ENCODE measurements around the gene KDM7A.

KDM7A gene, protein sequence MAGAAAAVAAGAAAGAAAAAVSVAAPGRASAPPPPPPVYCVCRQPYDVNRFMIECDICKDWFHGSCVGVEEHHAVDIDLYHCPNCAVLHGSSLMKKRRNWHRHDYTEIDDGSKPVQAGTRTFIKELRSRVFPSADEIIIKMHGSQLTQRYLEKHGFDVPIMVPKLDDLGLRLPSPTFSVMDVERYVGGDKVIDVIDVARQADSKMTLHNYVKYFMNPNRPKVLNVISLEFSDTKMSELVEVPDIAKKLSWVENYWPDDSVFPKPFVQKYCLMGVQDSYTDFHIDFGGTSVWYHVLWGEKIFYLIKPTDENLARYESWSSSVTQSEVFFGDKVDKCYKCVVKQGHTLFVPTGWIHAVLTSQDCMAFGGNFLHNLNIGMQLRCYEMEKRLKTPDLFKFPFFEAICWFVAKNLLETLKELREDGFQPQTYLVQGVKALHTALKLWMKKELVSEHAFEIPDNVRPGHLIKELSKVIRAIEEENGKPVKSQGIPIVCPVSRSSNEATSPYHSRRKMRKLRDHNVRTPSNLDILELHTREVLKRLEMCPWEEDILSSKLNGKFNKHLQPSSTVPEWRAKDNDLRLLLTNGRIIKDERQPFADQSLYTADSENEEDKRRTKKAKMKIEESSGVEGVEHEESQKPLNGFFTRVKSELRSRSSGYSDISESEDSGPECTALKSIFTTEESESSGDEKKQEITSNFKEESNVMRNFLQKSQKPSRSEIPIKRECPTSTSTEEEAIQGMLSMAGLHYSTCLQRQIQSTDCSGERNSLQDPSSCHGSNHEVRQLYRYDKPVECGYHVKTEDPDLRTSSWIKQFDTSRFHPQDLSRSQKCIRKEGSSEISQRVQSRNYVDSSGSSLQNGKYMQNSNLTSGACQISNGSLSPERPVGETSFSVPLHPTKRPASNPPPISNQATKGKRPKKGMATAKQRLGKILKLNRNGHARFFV

DNA sequence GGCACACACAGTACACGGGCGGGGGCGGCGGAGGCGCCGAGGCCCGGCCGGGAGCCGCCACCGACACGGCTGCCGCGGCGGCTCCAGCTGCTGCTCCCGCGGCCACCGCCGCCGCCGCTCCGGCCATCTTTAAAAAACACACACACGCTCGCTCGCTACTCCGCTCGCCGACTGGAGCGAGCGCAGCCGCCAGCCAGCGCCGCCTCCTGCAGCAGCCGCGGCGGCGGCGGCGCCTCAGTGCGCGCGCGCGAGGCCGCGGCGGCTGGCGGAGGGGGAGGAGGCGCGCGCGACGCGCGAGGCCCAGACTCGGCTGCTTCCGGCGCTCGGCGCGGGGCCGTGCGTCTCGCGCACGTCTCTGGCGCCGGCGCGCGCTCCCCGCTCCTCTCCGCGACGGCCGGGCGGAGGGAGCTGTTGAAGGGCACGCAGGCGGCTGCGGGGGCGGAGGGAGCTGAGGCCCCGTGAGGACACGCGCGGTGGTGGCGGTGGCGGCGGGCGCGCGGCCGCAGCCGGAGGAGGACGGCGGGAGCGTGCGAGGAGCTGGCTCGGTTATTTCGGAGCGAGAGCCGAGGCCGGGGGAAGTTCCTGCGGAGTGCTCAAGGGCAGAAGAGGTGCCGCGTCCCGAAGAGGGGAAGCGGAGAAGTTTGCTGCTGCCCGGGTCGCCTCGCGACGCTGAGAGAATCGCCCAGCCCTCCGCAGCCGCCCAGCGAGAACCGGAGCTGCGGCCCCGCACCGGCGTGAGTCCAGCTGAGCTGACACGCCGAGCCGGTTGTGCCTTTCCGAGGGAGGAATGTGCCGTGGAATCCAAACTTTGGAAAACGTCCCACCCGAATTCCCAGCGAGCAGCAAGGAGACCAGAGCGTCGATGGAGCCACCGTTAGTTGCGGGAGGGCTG is at the start of gene KDM7A:
TSS of gene KDM7A (minus strand) at position 173 of the 892 bp plus-strand sequence. CDS start at position 127, 46 bp downstream.
- DNase-seq (ENCODE audit: low spot score), result peak; percentile 93

GRCh38 chr7:140225562-140226249 is 48.9 kb upstream of the KDM7A start:
- DNase-seq (ENCODE audit: low spot score), result no peak

- peak; percentile 90 for DNase-seq (ENCODE audit: low spot score)
Observed at GRCh38 chr7:140223515-140224221, 46.9 kb upstream of the KDM7A start.

DNA sequence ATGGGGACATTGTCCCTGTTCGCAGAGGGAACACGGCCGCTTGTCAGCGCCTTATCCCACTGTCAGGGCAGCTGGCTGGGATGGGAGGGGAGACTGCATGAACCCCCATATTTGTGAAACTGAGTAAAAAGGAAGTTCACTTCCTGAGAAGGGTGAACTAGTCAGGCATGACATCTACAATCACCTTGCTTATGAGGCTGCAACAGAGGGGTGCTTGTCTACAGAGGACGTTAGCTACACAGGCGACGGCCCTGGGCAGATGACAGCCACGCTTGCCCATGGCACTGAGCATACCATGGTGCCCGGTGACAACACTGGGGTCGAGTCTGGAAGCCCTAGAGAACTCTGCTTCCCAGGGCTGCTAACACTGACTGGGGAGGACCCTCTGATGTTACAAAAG is 46.0 kb upstream of the KDM7A start:
- peak; percentile 30 for DNase-seq (ENCODE audit: low spot score)

DNA sequence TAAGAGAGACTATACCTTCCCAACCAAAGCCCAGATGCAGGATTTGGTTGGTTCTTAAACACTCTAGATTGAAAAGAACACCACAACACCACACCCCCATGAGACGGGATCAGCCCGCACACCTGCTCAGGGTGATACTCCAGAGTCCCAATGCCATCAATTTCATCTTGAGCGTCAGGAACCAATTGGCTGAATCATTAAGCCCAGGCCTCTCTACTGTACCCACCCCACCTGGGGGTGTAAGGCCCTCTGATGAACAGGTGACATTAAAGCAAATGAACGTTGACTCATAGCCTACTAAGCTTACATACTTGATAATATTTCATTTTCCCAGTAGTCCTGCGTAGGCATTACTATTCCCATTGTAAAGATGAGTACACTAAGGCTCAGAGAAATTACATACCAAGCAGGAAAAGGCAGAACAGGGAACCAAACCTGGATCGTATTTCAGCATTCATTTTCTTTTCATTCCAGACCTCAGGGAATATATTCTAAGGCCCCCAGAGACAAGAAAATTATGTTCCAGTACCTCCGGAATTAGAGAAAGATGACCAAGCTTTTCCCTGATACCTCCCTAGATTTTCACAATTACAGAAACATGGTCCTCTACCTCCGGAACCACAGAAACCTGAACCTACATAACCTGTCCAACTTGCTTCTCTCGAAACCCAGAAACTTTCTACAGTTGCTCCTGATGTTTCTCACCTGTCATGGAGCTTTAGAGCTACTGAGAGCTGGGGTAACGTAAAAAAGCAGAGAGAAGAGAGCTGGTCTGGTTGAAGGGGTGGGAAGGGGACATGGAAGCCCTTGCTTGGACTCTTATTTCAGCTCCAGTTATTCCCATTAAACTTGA is 43.1 kb upstream of the KDM7A start:
- DNase-seq (ENCODE audit: low spot score), result no peak

DNA sequence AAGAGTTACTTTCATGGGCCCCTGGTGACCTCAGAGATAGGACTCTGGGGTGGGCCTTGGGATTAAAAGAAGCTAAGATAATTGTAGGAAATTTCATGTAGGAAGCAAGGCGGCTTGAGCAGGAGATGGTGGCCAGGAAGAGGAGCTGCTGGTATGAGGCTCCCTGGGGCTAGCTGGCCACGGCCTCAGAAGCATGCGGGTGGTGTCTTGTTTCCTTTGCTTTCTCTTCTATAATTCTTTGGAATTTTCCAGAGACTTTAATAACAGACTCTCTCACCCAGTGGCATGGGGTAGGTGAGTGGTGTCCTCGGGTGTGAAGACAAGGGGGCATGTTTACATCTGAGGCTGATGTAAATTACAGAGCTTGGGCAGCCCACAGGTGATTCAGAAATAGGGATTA is 41.9 kb upstream of the KDM7A start:
- DNase-seq (ENCODE audit: low spot score), result no peak

DNA sequence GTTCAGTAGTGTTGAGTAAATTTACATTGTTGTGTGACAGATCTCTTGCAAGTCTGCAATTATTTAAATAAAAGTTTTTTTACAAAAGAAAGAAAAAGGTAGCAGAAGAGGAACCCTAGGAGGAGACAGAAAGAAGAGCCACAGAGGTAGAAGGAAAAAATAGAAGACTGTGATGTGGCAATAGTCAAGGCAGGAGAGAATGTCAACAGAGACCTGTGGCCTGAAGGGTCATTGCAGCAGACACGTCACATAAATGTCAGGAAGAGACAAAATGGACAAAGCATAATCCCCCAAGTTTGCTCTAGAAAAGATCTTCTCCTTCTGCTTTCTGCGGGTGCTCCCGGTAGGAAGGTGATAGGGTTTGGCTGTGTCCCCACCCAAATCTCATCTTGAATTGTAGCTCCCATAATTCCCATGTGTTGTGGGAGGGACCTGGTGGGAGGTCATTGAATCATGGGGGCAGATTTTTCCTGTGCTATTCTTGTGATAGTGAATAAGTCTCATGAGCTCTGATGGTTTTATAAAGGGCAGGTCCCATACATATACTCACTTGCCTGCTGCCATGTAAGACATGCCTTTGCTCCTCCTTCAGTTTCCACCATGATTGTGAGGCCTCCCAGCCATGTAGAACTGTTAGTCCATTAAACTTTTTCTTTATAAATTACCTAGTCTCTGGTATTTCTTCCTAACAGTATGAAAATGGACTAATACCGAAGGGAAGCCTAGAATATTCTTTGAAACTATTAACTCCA is 41.1 kb upstream of the KDM7A start:
- no peak for DNase-seq (ENCODE audit: low spot score)

DNA sequence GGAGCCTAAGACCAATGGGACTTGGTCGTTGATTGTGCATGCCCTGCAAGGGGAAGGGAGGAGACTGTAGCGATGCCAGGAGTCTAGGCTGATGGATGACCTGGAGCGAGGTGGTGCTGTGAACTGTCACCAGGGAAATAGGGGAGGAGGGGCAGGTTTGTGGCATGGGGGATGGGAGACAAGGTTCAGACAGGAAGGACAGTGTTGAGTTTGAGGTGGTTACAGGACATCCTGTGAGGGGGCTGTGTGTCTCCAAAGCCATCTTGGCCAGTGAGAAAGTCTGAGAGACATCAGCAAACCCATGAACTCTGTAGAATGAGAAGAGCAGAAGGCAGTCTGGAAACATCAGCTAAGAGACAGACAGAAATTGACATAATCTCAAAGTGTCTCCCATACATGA is 38.5 kb upstream of the KDM7A start:
- DNase-seq (ENCODE audit: low spot score), result no peak

DNA sequence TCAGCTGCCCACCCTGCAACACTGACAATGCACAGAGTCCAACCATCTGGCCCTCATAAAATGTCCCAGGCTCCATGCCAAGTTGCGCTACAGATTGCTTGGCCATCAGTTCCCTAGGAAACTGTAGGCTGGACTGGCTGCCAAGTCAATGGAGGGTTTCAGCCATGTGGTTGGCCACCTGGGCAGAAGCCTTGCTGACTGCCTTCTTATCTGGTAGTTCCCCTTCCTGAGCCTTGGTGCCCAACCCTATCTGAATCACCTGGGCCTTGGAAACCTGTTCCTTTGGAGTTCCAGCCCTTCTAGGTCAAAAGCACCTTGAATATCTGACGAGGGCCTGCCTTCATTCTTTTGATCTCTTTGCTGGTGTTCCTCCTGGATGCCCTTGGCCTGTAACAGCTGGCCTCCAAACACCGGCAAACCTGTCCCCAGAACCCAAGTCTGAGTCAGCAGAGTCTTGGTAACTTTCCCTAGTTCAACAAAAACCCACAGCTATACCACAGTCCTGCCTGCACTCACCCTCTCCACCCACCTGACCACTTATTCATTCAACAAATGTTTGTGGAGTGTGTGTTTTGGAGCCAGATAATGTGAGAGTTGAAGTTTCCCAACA is 37.4 kb upstream of the KDM7A start:
- no peak for DNase-seq (ENCODE audit: low spot score)

DNA sequence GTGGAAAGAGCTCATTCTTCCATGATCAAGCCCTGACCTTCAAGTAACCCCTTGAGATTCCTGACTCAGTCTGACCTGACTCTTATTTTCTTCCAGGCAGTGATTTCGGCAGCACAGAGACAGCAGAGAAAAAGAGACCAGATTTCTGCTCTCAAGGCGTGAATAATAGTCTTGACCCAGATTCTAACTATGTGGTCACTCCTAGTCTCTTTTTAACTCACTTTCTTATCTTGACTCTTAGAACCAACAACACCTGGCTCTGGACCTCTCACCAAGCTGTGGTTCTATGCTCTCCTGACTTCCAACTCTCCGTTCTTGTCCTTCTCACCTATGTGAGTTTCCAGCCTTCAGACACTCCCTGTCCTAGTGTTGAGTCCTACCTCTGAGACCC is 36.9 kb upstream of the KDM7A start:
- DNase-seq (ENCODE audit: low spot score), result no peak

DNA sequence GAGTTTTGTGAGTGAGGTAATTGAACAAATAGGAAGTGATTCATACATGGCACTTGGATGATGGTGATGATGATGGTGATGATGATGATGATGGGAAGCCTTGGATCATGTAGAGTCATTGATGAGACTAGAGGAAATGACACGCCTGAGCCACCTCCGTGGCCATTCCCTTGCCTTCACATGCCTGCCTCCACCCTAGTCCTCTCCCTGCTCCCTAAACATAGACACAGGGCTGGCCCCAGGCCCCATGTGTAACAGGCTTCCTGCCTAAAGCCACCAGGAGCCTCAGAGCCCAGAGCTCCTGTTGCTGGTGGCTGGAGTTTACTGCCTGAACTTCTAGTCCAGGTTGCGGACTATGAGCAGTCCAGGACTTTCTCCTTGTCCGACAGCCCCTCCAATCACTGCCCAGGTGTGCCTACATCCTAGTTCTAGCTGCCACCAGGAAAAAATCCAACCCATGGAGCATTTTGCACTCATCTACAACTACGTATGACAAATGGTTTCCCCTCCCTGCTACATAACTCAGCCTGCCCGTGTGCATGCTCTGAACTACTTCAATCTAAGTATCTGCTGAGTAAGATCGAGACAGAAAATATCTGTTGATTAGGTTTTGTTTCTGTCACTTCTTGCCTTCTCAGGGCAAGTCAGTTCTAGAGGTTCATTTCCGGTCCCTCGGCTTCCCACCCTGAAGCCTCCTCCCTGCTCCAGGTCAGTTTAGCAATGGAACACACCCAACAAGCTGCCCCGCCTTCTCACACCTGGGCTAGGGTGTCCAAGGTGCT is 35.5 kb upstream of the KDM7A start:
- DNase-seq (ENCODE audit: low spot score), result no peak

- no peak for DNase-seq (ENCODE audit: low spot score)
Observed at GRCh38 chr7:140211698-140212097, 34.9 kb upstream of the KDM7A start.

DNA sequence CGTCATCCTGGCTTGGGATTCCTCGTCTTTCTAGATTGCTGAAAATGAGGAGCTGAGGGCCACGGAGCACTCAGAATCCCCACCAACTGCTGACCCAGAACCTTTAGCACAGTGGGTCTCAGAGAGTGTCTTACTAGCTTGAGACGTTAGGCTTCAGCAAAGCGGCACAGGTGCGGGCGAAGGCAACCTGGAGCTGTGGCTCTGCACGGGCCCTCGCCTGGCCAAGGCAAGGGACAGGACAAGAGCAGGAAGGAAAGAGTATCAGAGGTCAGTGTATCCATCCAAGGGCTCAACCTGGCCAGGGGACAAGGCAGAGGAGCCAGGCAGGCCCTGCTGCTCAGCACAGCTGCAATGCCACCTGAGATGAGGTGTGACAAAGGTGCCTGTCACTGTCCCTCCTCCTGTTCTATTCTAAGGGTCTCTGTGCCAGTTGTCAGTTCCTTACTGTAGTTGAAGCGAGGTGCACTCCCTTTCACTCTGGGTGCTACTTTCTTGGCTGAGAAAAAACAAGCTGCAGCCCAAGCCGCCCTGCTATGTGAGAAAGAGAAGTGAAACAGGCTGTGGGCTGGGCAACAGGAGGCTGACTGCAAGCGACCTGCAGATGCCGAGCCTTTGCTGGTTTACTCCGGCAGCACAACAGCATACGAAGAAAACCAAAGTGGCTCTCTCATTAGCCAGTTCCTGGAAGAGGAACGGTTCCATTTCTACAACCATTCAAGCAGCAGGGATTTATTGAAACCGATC is 33.3 kb upstream of the KDM7A start:
- DNase-seq (ENCODE audit: low spot score), result no peak

GRCh38 chr7:140206616-140207389 is 30.0 kb upstream of the KDM7A start:
- no peak for DNase-seq (ENCODE audit: low spot score)

GRCh38 chr7:140205600-140205999 is 28.8 kb upstream of the KDM7A start:
- DNase-seq (ENCODE audit: low spot score), result no peak

GRCh38 chr7:140203556-140203955 is 26.8 kb upstream of the KDM7A start:
- DNase-seq (ENCODE audit: low spot score), result no peak
